ENCODE results near the gene CIC.

The CIC gene

DNA sequence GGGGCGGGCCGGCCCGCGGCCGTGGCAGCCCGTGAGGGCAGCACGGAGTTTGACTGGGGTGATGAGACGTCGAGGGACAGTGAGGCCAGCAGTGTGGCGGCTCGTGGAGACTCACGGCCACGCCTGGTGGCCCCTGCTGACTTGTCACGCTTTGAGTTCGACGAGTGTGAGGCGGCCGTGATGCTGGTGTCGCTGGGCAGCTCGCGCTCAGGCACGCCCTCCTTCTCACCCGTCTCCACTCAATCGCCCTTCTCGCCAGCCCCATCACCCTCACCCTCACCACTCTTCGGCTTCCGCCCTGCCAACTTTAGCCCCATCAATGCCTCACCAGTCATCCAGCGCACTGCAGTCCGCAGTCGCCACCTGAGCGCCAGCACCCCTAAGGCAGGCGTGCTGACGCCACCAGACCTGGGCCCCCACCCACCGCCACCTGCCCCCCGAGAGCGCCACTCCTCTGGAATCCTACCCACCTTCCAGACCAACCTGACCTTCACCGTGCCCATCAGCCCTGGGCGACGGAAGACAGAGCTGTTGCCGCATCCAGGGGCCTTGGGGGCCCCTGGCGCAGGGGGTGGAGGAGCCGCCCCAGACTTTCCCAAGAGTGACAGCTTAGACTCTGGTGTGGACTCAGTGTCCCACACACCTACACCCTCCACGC is 4.5 kb downstream of the CIC start:
- DNase-seq (ENCODE audit: low read depth in 2 of 2): no peak
- TF ChIP-seq, protein P1, sequence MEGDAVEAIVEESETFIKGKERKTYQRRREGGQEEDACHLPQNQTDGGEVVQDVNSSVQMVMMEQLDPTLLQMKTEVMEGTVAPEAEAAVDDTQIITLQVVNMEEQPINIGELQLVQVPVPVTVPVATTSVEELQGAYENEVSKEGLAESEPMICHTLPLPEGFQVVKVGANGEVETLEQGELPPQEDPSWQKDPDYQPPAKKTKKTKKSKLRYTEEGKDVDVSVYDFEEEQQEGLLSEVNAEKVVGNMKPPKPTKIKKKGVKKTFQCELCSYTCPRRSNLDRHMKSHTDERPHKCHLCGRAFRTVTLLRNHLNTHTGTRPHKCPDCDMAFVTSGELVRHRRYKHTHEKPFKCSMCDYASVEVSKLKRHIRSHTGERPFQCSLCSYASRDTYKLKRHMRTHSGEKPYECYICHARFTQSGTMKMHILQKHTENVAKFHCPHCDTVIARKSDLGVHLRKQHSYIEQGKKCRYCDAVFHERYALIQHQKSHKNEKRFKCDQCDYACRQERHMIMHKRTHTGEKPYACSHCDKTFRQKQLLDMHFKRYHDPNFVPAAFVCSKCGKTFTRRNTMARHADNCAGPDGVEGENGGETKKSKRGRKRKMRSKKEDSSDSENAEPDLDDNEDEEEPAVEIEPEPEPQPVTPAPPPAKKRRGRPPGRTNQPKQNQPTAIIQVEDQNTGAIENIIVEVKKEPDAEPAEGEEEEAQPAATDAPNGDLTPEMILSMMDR (IDR thresholded peaks at IDR 0.05; ENCODE audit: low read depth, low read length): no peak
- no peak overlapping the region for H3K4me3 ChIP-seq (replicated peaks in 1 of 2; ENCODE audit: low read depth in 2 of 2, low read length in 2 of 2)

DNA sequence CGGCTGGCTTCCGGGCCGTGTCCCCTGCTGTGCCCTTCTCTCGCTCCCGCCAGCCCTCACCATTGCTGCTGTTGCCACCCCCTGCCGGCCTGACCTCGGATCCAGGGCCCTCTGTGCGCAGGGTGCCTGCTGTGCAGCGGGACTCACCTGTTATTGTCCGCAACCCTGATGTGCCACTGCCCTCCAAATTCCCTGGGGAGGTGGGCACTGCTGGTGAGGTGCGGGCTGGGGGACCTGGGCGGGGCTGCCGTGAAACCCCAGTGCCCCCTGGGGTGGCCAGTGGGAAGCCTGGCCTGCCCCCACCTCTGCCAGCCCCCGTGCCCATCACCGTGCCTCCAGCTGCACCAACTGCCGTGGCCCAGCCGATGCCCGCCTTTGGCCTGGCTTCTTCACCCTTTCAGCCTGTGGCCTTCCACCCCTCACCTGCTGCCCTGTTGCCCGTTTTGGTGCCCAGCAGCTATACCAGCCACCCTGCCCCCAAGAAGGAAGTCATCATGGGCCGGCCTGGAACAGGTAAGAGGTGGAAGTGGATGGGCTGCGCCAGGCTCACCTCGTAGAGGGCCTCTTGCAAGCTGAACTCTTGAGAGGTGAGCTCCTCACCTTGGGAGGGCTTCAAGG is 5.1 kb downstream of the CIC start:
- no peak for DNase-seq (ENCODE audit: low read depth in 2 of 2)
- no peak overlapping the region for H3K4me3 ChIP-seq (replicated peaks in 1 of 2; ENCODE audit: low read depth in 2 of 2, low read length in 2 of 2)
- TF ChIP-seq, protein P1 (IDR thresholded peaks at IDR 0.05; ENCODE audit: low read depth, low read length): no peak

DNA sequence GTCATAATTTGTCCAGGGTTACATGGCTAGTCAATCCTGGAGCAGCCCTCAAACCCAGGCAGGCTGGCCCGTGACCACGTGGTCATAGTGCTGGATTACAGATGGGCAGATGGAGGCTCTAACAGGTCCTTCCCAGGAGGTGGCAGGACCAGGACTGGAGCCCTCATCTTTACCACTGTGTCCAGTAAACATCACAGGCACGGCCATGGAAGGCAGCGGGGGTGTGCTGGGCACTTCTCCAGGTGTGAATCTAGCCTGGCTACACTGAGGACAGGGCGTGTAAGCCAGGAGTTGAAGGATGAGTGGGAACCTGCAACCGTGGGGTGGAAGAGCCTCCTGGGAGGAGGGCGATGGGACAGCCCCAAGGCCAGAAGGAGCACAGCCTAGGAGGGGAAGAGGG is 6.1 kb downstream of the CIC start:
- no peak overlapping the region for H3K4me3 ChIP-seq (replicated peaks in 1 of 2; ENCODE audit: low read depth in 2 of 2, low read length in 2 of 2)
- DNase-seq (ENCODE audit: low read depth in 2 of 2): no peak
- TF ChIP-seq, protein P1 (IDR thresholded peaks at IDR 0.05; ENCODE audit: low read depth, low read length): no peak

DNA sequence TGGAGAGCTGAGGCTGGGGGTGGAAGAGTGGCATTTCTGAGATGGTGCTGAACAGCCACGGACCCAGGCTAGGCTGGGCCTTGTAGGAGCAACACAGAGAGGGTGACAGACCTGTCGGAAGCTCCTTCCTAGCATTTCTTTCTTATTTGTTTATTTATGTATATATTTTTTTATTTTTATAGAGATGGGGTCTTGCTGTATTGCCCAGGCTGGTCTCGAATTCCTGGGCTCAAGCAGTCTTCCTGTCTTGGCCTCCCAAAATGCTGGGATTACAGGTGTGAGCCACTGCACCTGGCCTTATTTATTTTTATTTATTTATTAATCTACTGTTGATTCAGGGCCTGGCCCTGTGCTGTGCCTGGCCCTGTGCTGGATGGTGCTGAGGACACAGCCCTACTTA is 6.5 kb downstream of the CIC start:
- no peak overlapping the region for H3K4me3 ChIP-seq (replicated peaks in 1 of 2; ENCODE audit: low read depth in 2 of 2, low read length in 2 of 2)
- TF ChIP-seq, protein P1 (IDR thresholded peaks at IDR 0.05; ENCODE audit: low read depth, low read length): no peak
- no peak for DNase-seq (ENCODE audit: low read depth in 2 of 2)

DNA sequence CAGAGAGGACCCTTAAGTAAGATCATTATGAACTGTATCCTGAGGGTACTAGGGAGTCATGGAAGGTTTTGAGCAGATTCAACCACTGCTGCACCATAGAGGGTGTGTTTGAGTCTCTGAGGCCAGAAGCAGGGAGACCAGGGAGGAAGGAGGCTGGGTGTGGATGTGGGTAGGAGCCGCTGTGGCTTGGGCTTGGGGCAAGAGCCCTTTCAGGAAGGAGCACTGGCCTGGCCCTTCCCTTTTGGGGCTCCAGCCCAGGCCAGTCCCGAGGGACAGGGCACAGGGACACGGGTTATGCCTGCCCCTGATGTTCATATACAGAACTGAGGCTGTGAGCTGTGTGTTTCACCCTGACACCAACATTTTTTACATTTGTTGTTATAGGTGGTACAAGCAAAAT is 7.2 kb downstream of the CIC start:
- TF ChIP-seq, protein P1 (IDR thresholded peaks at IDR 0.05; ENCODE audit: low read depth, low read length): no peak
- DNase-seq (ENCODE audit: low read depth in 2 of 2): no peak
- H3K4me3 ChIP-seq (replicated peaks in 1 of 2; ENCODE audit: low read depth in 2 of 2, low read length in 2 of 2): no peak overlapping the region

DNA sequence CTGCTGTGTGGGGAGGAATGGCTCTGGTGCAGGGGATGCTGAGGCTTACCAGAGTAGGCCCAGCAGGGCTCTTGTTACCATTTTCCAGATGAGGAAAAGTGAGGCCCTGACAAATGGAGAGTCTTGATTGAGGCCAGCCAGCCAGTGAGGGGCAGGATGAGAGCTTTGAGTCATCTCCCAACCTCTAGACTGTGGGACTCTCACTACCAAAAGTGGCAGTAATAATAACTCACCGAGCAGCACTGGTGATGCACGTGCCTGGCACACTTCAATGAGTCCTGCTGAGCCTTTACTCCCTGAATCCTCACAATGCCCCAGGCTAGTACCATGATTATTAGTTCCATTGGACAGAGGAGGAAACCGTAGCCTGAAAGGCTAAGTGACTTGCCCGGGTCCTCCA is 7.8 kb downstream of the CIC start:
- TF ChIP-seq, protein P1 (IDR thresholded peaks at IDR 0.05; ENCODE audit: low read depth, low read length): no peak
- no peak for DNase-seq (ENCODE audit: low read depth in 2 of 2)
- H3K4me3 ChIP-seq (replicated peaks in 1 of 2; ENCODE audit: low read depth in 2 of 2, low read length in 2 of 2): no peak overlapping the region
